K562 (cell line): Measurements from ENCODE around the gene DHX35. TPM values are rescaled to one million over a fixed set of nuclear protein-coding genes. Genes with fewer than 3 reads are reported as not detected.

Source experiments
- ARID1B ChIP-seq: fragments of 450-650 bp; IDR thresholded peaks from 2 replicates; pipeline ENCODE4 v1.6.1; 2016; ENCODE audit warnings: antibody characterized with exemption, mild to moderate bottlenecking, inconsistent platforms
- ARID2 ChIP-seq: fragments of 450-650 bp; IDR thresholded peaks from 2 replicates; pipeline ENCODE4 v1.6.1; 2017; ENCODE audit warnings: antibody characterized with exemption, mild to moderate bottlenecking
- ATF4 ChIP-seq: fragments of 450-650 bp; formaldehyde crosslinking; IDR thresholded peaks from 2 replicates; pipeline ENCODE4 v1.4.0; 2022; ENCODE audit warnings: mild to moderate bottlenecking, moderate library complexity
- ATF7 ChIP-seq: fragments of 450-650 bp; IDR thresholded peaks from 2 replicates; pipeline ENCODE4 v1.7.1; 2014; ENCODE audit warnings: mild to moderate bottlenecking, moderate library complexity
- BRD9 ChIP-seq: fragments of 450-650 bp; IDR thresholded peaks from 2 replicates; pipeline ENCODE4 v1.6.1; 2018; ENCODE audit warnings: low read depth; ENCODE audit not compliant: partially characterized antibody
- CBFB ChIP-seq: sonication (generic); formaldehyde crosslinking; IDR thresholded peaks from 2 replicates; pipeline ENCODE4 v1.4.0; 2020; ENCODE audit warnings: mild to moderate bottlenecking, missing genetic modification reagents
- CGGBP1 ChIP-seq: fragments of 250-450 bp; sonication (Bioruptor Pico); IDR thresholded peaks from 2 replicates; pipeline ENCODE4 v1.9.0; 2021; ENCODE audit warnings: mild to moderate bottlenecking
- CLOCK ChIP-seq: fragments of 250-450 bp; sonication (Bioruptor Pico); IDR thresholded peaks from 2 replicates; pipeline ENCODE4 v1.4.0; 2020; ENCODE audit warnings: mild to moderate bottlenecking, moderate library complexity, borderline replicate concordance
- EHMT2 ChIP-seq: fragments of 450-650 bp; IDR thresholded peaks from 2 replicates; pipeline ENCODE4 v1.6.1; 2018; ENCODE audit warnings: antibody characterized with exemption
- GABPA ChIP-seq: fragments of 200-800 bp; sonication (Bioruptor generic); conservative IDR thresholded peaks from 2 replicates; pipeline ENCODE4 v1.6.1; 2016; ENCODE audit warnings: low read depth, missing genetic modification characterization, missing compliant biosample characterization
- GTF2A2 ChIP-seq: IDR thresholded peaks from 2 replicates; pipeline ENCODE4 v1.6.1; 2016; ENCODE audit warnings: mild to moderate bottlenecking, missing genetic modification characterization, missing compliant biosample characterization
- GTF2E2 ChIP-seq: fragments of 200-800 bp; sonication (Bioruptor generic); IDR thresholded peaks from 2 replicates; pipeline ENCODE4 v1.6.1; 2016; ENCODE audit warnings: missing genetic modification characterization, missing compliant biosample characterization
- MBD2 ChIP-seq: sonication (generic); IDR thresholded peaks from 2 replicates; pipeline ENCODE4 v1.6.1; 2016; ENCODE audit warnings: low read depth, borderline replicate concordance
- MTA2 ChIP-seq: fragments of 450-650 bp; IDR thresholded peaks from 2 replicates; pipeline ENCODE4 v1.6.1; 2016; ENCODE audit warnings: low read depth
- PML ChIP-seq: IDR thresholded peaks from 2 replicates; pipeline ENCODE4 v1.6.1; 2012; ENCODE audit warnings: low read length, inconsistent platforms
- POLR2A ChIP-seq: fragments of 450-650 bp; conservative IDR thresholded peaks from 2 replicates; pipeline ENCODE4 v1.6.1; 2016
- RBM17 ChIP-seq: fragments of 200-400 bp; formaldehyde crosslinking; IDR thresholded peaks from 2 replicates; pipeline ENCODE4 v1.6.1; 2017; ENCODE audit warnings: low read depth, mild to moderate bottlenecking, low read length, borderline replicate concordance
- SIRT6 ChIP-seq: IDR thresholded peaks from one replicate; pipeline ENCODE4 v1.6.1; 2012; ENCODE audit warnings: low read depth, mild to moderate bottlenecking, control low read depth, inconsistent platforms, low read length, moderate library complexity
- SMARCA4 ChIP-seq: fragments of 450-650 bp; IDR thresholded peaks from 2 replicates; pipeline ENCODE4 v1.6.1; 2016
- SOX6 ChIP-seq: fragments of 450-650 bp; IDR thresholded peaks from 2 replicates; pipeline ENCODE4 v1.6.1; 2014; ENCODE audit warnings: mild to moderate bottlenecking
- SPI1 ChIP-seq: IDR thresholded peaks from 2 replicates; pipeline ENCODE4 v1.6.1; 2011; ENCODE audit warnings: low read depth, low read length, control low read depth, borderline replicate concordance
- SREBF2 ChIP-seq: sonication (generic); formaldehyde crosslinking; IDR thresholded peaks from 2 replicates; pipeline ENCODE4 v1.4.0; 2020; ENCODE audit warnings: mild to moderate bottlenecking, missing genetic modification reagents
- THAP7 ChIP-seq: fragments of 250-450 bp; sonication (Bioruptor Pico); IDR thresholded peaks from 2 replicates; pipeline ENCODE4 v1.5.0; 2021
- TOE1 ChIP-seq, 2 experiments: fragments of 450-650 bp in 1 of 2; sonication (generic) in 1 of 2; formaldehyde crosslinking in 1 of 2; IDR thresholded peaks; 2 replicates each; pipeline versions ENCODE4 v1.7.1 to v1.8.0; 2016 to 2022; ENCODE audit warnings: borderline replicate concordance in 2 of 2, mild to moderate bottlenecking in 2 of 2, antibody characterized with exemption in 1 of 2, inconsistent platforms in 1 of 2, low read depth in 1 of 2, missing genetic modification reagents in 1 of 2, moderate library complexity in 1 of 2
- ZFP36 ChIP-seq: fragments of 150-350 bp; IDR thresholded peaks from 2 replicates; pipeline ENCODE4 v1.6.1; 2018; ENCODE audit warnings: low read length, low read depth; ENCODE audit not compliant: partially characterized antibody
- ZKSCAN1 ChIP-seq: fragments of 150-350 bp; IDR thresholded peaks from 2 replicates; pipeline ENCODE4 v1.6.1; 2016; ENCODE audit warnings: low read depth, low read length
- ZNF668 ChIP-seq: fragments of 250-450 bp; sonication (Bioruptor Pico); IDR thresholded peaks from 2 replicates; pipeline ENCODE4 v1.8.0; 2022; ENCODE audit warnings: mild to moderate bottlenecking, inconsistent platforms
- ZNF75A ChIP-seq: fragments of 450-650 bp; formaldehyde crosslinking; IDR thresholded peaks from 2 replicates; pipeline ENCODE4 v1.4.0; 2020; ENCODE audit warnings: mild to moderate bottlenecking
- polyA plus RNA-seq, 8 experiments: library from polyadenylated mRNA; depleted of rRNA in 4 of 8; stranded (reverse) in 5 of 8; unstranded in 3 of 8; fragments of >200 nt; fragmentation: Nextera tagmentation in 2 of 8; fragmentation: Illumina TruSeq in 1 of 8; extraction: Ambion mirVana in 2 of 8; extraction: Trizol in 1 of 8; gene quantifications; 2 replicates each; pipeline versions ENCODE4 v1.2.1 to v1.2.3, GENCODE V29; 2011 to 2014; ENCODE audit warnings: inconsistent platforms in 1 of 8, missing spikeins in 1 of 8
- total RNA-seq, 7 experiments: library from RNA; depleted of rRNA in 6 of 7; stranded (reverse); fragments of >200 nt in 6 of 7; fragmentation: Illumina TruSeq in 2 of 7; extraction: Trizol in 2 of 7; gene quantifications; 2 replicates each; pipeline versions ENCODE4 v1.2.1 to v1.2.3, GENCODE V29; 2011 to 2021; ENCODE audit warnings: low replicate concordance in 1 of 7

Gene DHX35
- total and polyA plus RNA-seq, 9 of the 15 experiments (the other 6 are each of a cell fraction or from before 2014, with no cell fraction given): 6.5 to 25.6 (median 16.9) TPM

- TF ChIP-seq CLOCK (CRISPR knock-in tag) (no peak), ZNF668 (CRISPR knock-in tag) (no peak), RBM17 (no peak), THAP7 (CRISPR knock-in tag) (no peak), SPI1 (peak; percentile 71; the same call in 1 of the 2 replicates), SMARCA4 (no peak), PML (no peak), ARID1B (0 out of 2 replicates have a peak, but pooled peaks have one; percentile 7), GTF2A2 (tag) (no peak), GABPA (no peak), ZKSCAN1 (no peak), ZFP36 (no peak), TOE1 (IDR thresholded peaks at IDR 0.05; ENCODE audit: borderline replicate concordance) (no peak), TOE1 (CRISPR knock-in tag; IDR thresholded peaks at IDR 0.05; ENCODE audit: borderline replicate concordance, low read depth) (no peak), SIRT6 (no peak), EHMT2 (no peak), SREBF2 (CRISPR knock-in tag) (no peak), CGGBP1 (no peak), BRD9 (no peak), SOX6 (no peak), ATF7 (0 out of 2 replicates have a peak, but pooled peaks have one; percentile 22), CBFB (CRISPR knock-in tag) (no peak), GTF2E2 (tag) (no peak), ATF4 (CRISPR knock-in tag) (no peak), POLR2A (no peak), ZNF75A (CRISPR knock-in tag) (no peak), MTA2 (no peak), ARID2 (peak; percentile 70; the same call in 1 of the 2 replicates), MBD2 (no peak)
These were observed 86.0 kb downstream of the DHX35 start (continued) for GRCh38 chr20:39048000-39048696.
